ENCODE data around the gene KDM6A. TPM values are rescaled to one million over a fixed set of nuclear protein-coding genes. Genes with fewer than 3 reads are reported as not detected.

The KDM6A gene
- total RNA-seq, 1 experiment from 2014 or later: 45.0 TPM

- no peak for TF ChIP-seq ARID4B (CRISPR knock-in tag; IDR thresholded peaks at IDR 0.05; ENCODE audit: borderline replicate concordance)
- TF ChIP-seq ZNF396 (CRISPR knock-in tag; IDR thresholded peaks at IDR 0.05; ENCODE audit: borderline replicate concordance): no peak
- no peak for TF ChIP-seq STAT6 (CRISPR knock-in tag; conservative IDR thresholded peaks at IDR 0.05; ENCODE audit: low read depth)
- TF ChIP-seq SMAD3 (CRISPR knock-in tag; IDR thresholded peaks at IDR 0.05; ENCODE audit: borderline replicate concordance): no peak
- TF ChIP-seq CREM (CRISPR knock-in tag; IDR thresholded peaks at IDR 0.05): no peak
- no peak for TF ChIP-seq NR3C1 (CRISPR knock-in tag; conservative IDR thresholded peaks at IDR 0.05; ENCODE audit: low read depth)
- no peak for TF ChIP-seq JAZF1 (CRISPR knock-in tag; IDR thresholded peaks at IDR 0.05)
- TF ChIP-seq ZNF532 (CRISPR knock-in tag; IDR thresholded peaks at IDR 0.05; ENCODE audit: borderline replicate concordance): no peak
These were observed 30.1 kb downstream of the KDM6A start (continued) for GRCh38 chrX:44903107-44903506.

- DNase-seq (ENCODE audit: low spot score) (no peak), ATAC-seq (no peak)
- Mint-ChIP-seq H3K4me3 (peak overlapping the region; percentile 18), H3K9me3 (peaks cover 6% of the 10 kb centered on the region; the same call in 1 of the 2 replicates), H3K4me1 (peaks cover 52% of the 10 kb centered on the region), H3K36me3 (peaks cover 3% of the 10 kb centered on the region; the same call in 1 of the 2 replicates), H3K27ac (peak overlapping the region; percentile 96), H3K27me3 (ENCODE audit: low read depth) (no peaks in the 10 kb centered on the region)
- ChIA-PET CTCF (no interaction called here), POLR2A (interaction anchor here (0.6 kb wide), 1 partner anchor 105 kb away, joined by 7 read pairs; no protein-coding TSS in a partner anchor)
- TF ChIP-seq MYBL2 (CRISPR knock-in tag; IDR thresholded peaks at IDR 0.05): no peak
- no peak for TF ChIP-seq NFE2L1 (CRISPR knock-in tag; IDR thresholded peaks at IDR 0.05)
These were observed 31.0 kb downstream of the KDM6A start for GRCh38 chrX:44903830-44904530.

Data from WTC11 (cell line).